ENCODE results near the gene ITGB1BP1. TPM values are rescaled to one million over a fixed set of nuclear protein-coding genes. Genes with fewer than 3 reads are reported as not detected.
"Not testable (repeated sequence)": the region's sequence is repeated elsewhere in the genome, so short reads cannot be mapped to it uniquely, and the experiment has no call there.

ITGB1BP1 gene
- polyA plus RNA-seq, 1 of the 3 experiments (the other 2 are of a cell fraction), result 56.6 TPM

DNA sequence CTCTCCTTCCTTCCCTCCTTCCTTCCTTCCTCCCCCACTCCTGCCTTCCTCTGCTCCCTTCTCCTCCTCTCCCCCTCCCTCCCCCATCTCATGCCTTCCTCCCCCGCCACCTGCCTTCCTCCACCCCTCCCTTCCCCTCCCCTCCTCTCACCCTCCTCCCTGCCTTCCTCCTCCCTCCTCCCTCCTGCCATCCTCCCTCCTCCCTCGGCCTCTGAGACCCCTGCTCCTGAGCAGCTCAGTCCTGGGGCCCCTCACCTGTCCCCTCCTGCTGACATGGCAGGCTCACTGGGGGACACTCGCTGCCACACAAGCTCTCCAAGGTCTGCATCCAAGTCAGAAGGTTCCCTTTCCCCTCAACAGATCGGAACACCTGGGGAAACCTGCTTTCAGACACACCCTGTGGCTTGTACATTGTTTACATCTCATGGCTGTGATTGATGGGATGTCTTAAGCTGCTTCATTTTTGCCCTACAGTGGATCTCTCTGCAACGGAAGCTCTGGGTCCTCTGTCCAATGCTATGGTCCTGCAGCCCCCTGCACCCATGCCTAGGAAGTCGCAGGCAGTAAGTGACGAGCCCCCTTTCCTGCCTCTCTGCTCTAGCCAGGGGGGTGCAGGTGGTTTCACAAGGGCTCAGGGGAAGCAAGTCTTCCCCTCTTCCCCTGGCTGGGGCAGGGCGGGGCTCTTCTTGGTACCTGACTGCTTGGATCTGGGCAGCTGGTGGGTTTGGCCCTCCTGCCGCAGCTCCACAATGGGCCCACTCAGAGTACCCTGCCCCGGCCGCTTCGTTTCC lies 22.9 kb downstream of the ITGB1BP1 start:
- 92% methylated on average over 11 of the region's 12 CpGs for WGBS (ENCODE audit: low lambda C conversion rate)
- Histone ChIP-seq H3K27me3 (ENCODE audit: insufficient read depth) (no peaks in the 10 kb centered on the region), H3K4me2 (no peak overlapping the region), H3K27ac (ENCODE audit: low read depth in 2 of 2, low read length in 1 of 2) (no peak overlapping the region), H3K9ac (no peak overlapping the region), H4K20me1 (ENCODE audit: insufficient read depth) (peaks cover 10% of the 10 kb centered on the region), H2AFZ (ENCODE audit: low read depth) (no peak overlapping the region), H3F3A (replicated peaks; ENCODE audit: insufficient read depth) (peaks cover 30% of the 10 kb centered on the region), H3K9me3 (no peaks in the 10 kb centered on the region), H3K4me1 (ENCODE audit: control insufficient read depth in 1 of 2, insufficient read depth in 2 of 2, low read depth in 1 of 2, low read length in 1 of 2) (peaks cover 0 to 3% of the 10 kb centered on the region in 2 experiments; a peak in 2 of 4 replicates), H3K36me3 (replicated peaks in 1 of 2; ENCODE audit: control insufficient read depth in 1 of 2, insufficient read depth in 2 of 2, low read length in 1 of 2) (peaks cover 61 to 63% of the 10 kb centered on the region in 2 experiments), H3K79me2 (ENCODE audit: insufficient read depth) (no peaks in the 10 kb centered on the region), H3K4me3 (ENCODE audit: low read depth in 2 of 2, low read length in 1 of 2) (no peak overlapping the region), H3K9me2 (no peaks in the 10 kb centered on the region)
- ChIA-PET CTCF (interaction anchor here (1.7 kb wide), 1 partner anchor 15 kb away, joined by 8 read pairs; no protein-coding TSS in a partner anchor), POLR2A (no interaction called here)
- TF ChIP-seq MXI1 (IDR thresholded peaks at IDR 0.05; ENCODE audit: low read depth, low read length), result no peak
- TF ChIP-seq, protein P1, sequence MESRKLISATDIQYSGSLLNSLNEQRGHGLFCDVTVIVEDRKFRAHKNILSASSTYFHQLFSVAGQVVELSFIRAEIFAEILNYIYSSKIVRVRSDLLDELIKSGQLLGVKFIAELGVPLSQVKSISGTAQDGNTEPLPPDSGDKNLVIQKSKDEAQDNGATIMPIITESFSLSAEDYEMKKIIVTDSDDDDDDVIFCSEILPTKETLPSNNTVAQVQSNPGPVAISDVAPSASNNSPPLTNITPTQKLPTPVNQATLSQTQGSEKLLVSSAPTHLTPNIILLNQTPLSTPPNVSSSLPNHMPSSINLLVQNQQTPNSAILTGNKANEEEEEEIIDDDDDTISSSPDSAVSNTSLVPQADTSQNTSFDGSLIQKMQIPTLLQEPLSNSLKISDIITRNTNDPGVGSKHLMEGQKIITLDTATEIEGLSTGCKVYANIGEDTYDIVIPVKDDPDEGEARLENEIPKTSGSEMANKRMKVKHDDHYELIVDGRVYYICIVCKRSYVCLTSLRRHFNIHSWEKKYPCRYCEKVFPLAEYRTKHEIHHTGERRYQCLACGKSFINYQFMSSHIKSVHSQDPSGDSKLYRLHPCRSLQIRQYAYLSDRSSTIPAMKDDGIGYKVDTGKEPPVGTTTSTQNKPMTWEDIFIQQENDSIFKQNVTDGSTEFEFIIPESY (IDR thresholded peaks at IDR 0.05; ENCODE audit: borderline replicate concordance, low read depth), result no peak
- no peak for TF ChIP-seq NRF1 (IDR thresholded peaks at IDR 0.05; ENCODE audit: low read depth, low read length)
- TF ChIP-seq, protein P2, sequence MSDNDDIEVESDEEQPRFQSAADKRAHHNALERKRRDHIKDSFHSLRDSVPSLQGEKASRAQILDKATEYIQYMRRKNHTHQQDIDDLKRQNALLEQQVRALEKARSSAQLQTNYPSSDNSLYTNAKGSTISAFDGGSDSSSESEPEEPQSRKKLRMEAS (IDR thresholded peaks at IDR 0.05; ENCODE audit: low read depth), result no peak
- TF ChIP-seq SMC3 (IDR thresholded peaks at IDR 0.05; ENCODE audit: low read depth, low read length), result no peak
- no peak for TF ChIP-seq JUND (IDR thresholded peaks at IDR 0.05)
- TF ChIP-seq RXRA (IDR thresholded peaks at IDR 0.05; ENCODE audit: borderline replicate concordance, low read depth), result no peak
- no peak for TF ChIP-seq NFIC (IDR thresholded peaks at IDR 0.05; ENCODE audit: borderline replicate concordance)
- TF ChIP-seq RCOR1 (IDR thresholded peaks at IDR 0.05; ENCODE audit: low read length), result no peak
- TF ChIP-seq RAD21 (IDR thresholded peaks at IDR 0.05; ENCODE audit: low read length), result no peak
- no peak for TF ChIP-seq EZH2phosphoT487 (IDR thresholded peaks at IDR 0.05; ENCODE audit: borderline replicate concordance, low read depth)
- TF ChIP-seq TAF1 (IDR thresholded peaks at IDR 0.05; ENCODE audit: borderline replicate concordance, low read depth, low read length), result no peak
- no peak for DNase-seq

DNA sequence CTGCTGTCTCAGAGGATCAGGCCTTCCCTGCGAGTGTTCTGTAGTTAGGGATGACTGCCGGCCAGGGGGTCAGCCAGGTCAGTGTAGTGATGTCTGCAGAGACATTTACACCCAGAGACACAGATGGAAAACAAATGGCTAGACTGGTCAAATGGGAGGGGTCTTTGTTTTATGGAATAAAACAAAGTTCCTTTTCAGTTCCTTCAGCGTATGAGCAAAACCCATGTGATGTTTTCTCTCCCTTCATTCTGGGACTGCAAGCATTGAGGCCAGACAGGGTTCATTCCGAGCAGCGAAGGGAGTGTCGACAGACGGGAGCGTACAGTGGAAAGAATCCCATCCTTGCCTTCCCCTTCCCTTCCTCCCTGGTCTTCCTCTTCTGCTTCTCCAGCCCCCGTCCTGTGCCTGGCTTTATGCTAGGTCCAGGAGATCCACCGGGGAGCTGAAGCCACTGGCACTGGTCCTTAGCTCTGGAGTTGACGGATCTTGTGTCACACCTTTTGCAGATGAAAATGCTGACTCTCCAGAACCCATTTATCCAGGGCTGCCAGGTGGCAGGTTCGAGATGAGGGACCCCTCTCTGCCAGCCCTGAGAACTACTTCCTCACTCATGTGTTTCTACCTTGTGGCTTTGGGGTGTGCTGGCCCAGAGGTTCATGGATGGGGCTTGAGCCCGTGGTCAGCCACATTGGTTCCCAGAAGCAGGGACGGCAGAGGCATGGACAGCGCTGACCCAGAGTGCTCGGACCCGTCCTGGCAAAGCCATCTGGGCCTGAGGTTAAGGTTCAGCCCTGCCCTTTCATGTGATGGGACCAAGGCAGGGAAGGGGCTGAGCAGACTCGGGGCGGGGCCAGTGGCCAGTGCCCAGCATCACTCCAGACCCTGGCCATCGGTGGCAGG lies 24.2 kb downstream of the ITGB1BP1 start:
- Histone ChIP-seq H4K20me1 (ENCODE audit: insufficient read depth) (peaks cover 6% of the 10 kb centered on the region), H3K4me3 (ENCODE audit: low read depth in 2 of 2, low read length in 1 of 2) (no peak overlapping the region), H3K36me3 (replicated peaks in 1 of 2; ENCODE audit: control insufficient read depth in 1 of 2, insufficient read depth in 2 of 2, low read length in 1 of 2) (peaks cover 58 to 59% of the 10 kb centered on the region in 2 experiments), H3K27ac (ENCODE audit: low read depth in 2 of 2, low read length in 1 of 2) (no peak overlapping the region; a peak in 1 of 4 replicates), H3K9me2 (no peaks in the 10 kb centered on the region), H3K9ac (no peak overlapping the region), H3K4me1 (ENCODE audit: control insufficient read depth in 1 of 2, insufficient read depth in 2 of 2, low read depth in 1 of 2, low read length in 1 of 2) (peaks cover 0 to 2% of the 10 kb centered on the region in 2 experiments; a peak in 2 of 4 replicates), H3K9me3 (no peaks in the 10 kb centered on the region), H2AFZ (ENCODE audit: low read depth) (no peak overlapping the region), H3F3A (replicated peaks; ENCODE audit: insufficient read depth) (peaks cover 20% of the 10 kb centered on the region), H3K27me3 (ENCODE audit: insufficient read depth) (no peaks in the 10 kb centered on the region), H3K79me2 (ENCODE audit: insufficient read depth) (no peaks in the 10 kb centered on the region), H3K4me2 (no peak overlapping the region)
- ChIA-PET POLR2A (no interaction called here), CTCF (no interaction called here)
- no peak for TF ChIP-seq MEF2A (IDR thresholded peaks at IDR 0.05; ENCODE audit: borderline replicate concordance, low read depth)
- no peak for TF ChIP-seq NRF1 (IDR thresholded peaks at IDR 0.05; ENCODE audit: low read depth, low read length)
- no peak for TF ChIP-seq EZH2phosphoT487 (IDR thresholded peaks at IDR 0.05; ENCODE audit: borderline replicate concordance, low read depth)
- no peak for DNase-seq
- WGBS (ENCODE audit: low lambda C conversion rate), result 92% methylated on average over 20 of the region's 20 CpGs

DNA sequence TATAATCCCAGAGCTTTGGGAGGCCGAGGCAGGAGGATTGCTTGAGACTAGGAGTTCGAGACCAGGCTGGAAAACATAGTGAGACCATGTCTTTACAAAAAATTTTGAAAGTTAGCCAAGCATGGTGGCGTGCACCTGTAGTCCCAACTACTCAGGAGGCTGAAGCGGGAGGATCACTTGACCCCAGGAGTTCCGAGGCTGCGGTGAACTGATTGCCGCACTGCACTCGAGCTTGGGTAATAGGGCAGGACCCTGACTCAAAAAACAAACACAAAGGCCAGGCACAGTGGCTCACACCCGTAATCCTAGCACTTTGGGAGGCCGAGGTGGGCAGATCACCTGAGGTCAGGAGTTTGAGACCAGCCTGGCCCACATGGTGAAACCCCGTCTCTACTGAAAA lies 25.1 kb downstream of the ITGB1BP1 start:
- H3K27me3 ChIP-seq (ENCODE audit: insufficient read depth); H3K27ac ChIP-seq (ENCODE audit: low read depth in 2 of 2, low read length in 1 of 2); H3K4me2 ChIP-seq; DNase-seq; H3K9me2 ChIP-seq; H3K79me2 ChIP-seq (ENCODE audit: insufficient read depth); H3K4me1 ChIP-seq (ENCODE audit: control insufficient read depth in 1 of 2, insufficient read depth in 2 of 2, low read depth in 1 of 2, low read length in 1 of 2); H4K20me1 ChIP-seq (ENCODE audit: insufficient read depth); H2AFZ ChIP-seq (ENCODE audit: low read depth); H3K9ac ChIP-seq; H3K9me3 ChIP-seq; POLR2A ChIA-PET; H3K4me3 ChIP-seq (ENCODE audit: low read depth in 2 of 2, low read length in 1 of 2): not testable (repeated sequence)
- H3F3A ChIP-seq (replicated peaks; ENCODE audit: insufficient read depth), result peaks cover 11% of the 10 kb centered on the region
- H3K36me3 ChIP-seq (replicated peaks in 1 of 2; ENCODE audit: control insufficient read depth in 1 of 2, insufficient read depth in 2 of 2, low read length in 1 of 2), result peaks cover 56 to 59% of the 10 kb centered on the region in 2 experiments
- CTCF ChIA-PET, result interaction anchor here (1.1 kb wide), 1 partner anchor 257 kb away, joined by 4 read pairs; no protein-coding TSS in a partner anchor
- 95% methylated on average over 11 of the region's 11 CpGs for WGBS (ENCODE audit: low lambda C conversion rate)

Measured in SK-N-SH (cell line).